SK-N-MC (cell line): ENCODE results near the gene MOSMO.
"Not testable (repeated sequence)": the region's sequence is repeated elsewhere in the genome, so short reads cannot be mapped to it uniquely, and the experiment has no call there.

Experiments
- DNase-seq: peaks from one replicate; pipeline ENCODE4 v3.0.0-alpha.2; 2011; ENCODE audit warnings: low read depth, low spot score
- H3K27ac ChIP-seq: fragments of 200-600 bp; sonication (generic); 2 replicates; pipeline ENCODE4 v1.5.1; 2016; ENCODE audit warnings: mixed run types
- H3K36me3 ChIP-seq: fragments of 200-600 bp; sonication (generic); 2 replicates; pipeline ENCODE4 v1.6.1; 2017; ENCODE audit warnings: antibody characterized with exemption, low read length, mixed read lengths; ENCODE audit not compliant: insufficient read depth
- H3K4me3 ChIP-seq: fragments of 200-600 bp; sonication (generic); 2 replicates; pipeline ENCODE4 v1.5.1; 2016
- H3K9ac ChIP-seq: fragments of 200-600 bp; sonication (generic); 2 replicates; pipeline ENCODE4 v1.8.0; 2017; ENCODE audit warnings: mixed run types, mixed read lengths; ENCODE audit not compliant: insufficient read length
- H3K9me3 ChIP-seq: fragments of 200-600 bp; sonication (generic); 2 replicates; pipeline ENCODE4 v1.6.1; 2017; ENCODE audit warnings: low read depth, mild to moderate bottlenecking, antibody characterized with exemption, low read length, moderate library complexity, mixed read lengths
- EZH2 ChIP-seq: fragments of 200-600 bp; sonication (generic); IDR thresholded peaks from one replicate; pipeline ENCODE4 v1.6.1; 2017; ENCODE audit warnings: antibody characterized with exemption
- FOXP2 ChIP-seq: optimal IDR thresholded peaks from 2 replicates; pipeline ENCODE3; 2011; ENCODE audit warnings: mild to moderate bottlenecking, moderate library complexity; ENCODE audit not compliant: insufficient read depth; ENCODE audit errors: extremely low read length, control extremely low read depth
- POLR2AphosphoS5 ChIP-seq: IDR thresholded peaks from 2 replicates; pipeline ENCODE4 v1.6.1; 2012; ENCODE audit warnings: mild to moderate bottlenecking, low read depth, low read length, borderline replicate concordance

The MOSMO gene

GRCh38 chr16:22109258-22109898, 101.5 kb downstream of the MOSMO start:
- no peak for DNase-seq
- H3K9me3 ChIP-seq, result no peaks in the 10 kb centered on the region
- H3K36me3 ChIP-seq, result no peaks in the 10 kb centered on the region
- no peak overlapping the region for H3K9ac ChIP-seq
- TF ChIP-seq FOXP2 (no peak), EZH2 (no peak), POLR2AphosphoS5 (no peak)
- H3K4me3 ChIP-seq, result no peak overlapping the region
- H3K27ac ChIP-seq, result no peak overlapping the region

GRCh38 chr16:22111629-22112028, 103.7 kb downstream of the MOSMO start:
- not testable (repeated sequence) for H3K36me3 ChIP-seq, H3K9ac ChIP-seq, H3K9me3 ChIP-seq, DNase-seq, H3K27ac ChIP-seq, H3K4me3 ChIP-seq

- no peak for TF ChIP-seq EZH2
- no peak for TF ChIP-seq POLR2AphosphoS5
- TF ChIP-seq FOXP2, result no peak
- no peak for DNase-seq
- H3K36me3 ChIP-seq, result no peaks in the 10 kb centered on the region
- H3K27ac ChIP-seq, result no peak overlapping the region
- H3K9ac ChIP-seq, result no peak overlapping the region
- no peaks in the 10 kb centered on the region for H3K9me3 ChIP-seq
- H3K4me3 ChIP-seq, result no peak overlapping the region
These were observed 108.3 kb downstream of the MOSMO start for GRCh38 chr16:22116095-22116700.

GRCh38 chr16:22117609-22118008, 109.7 kb downstream of the MOSMO start:
- no peak for TF ChIP-seq POLR2AphosphoS5
- no peak for TF ChIP-seq FOXP2
- no peak for DNase-seq
- no peaks in the 10 kb centered on the region for H3K36me3 ChIP-seq
- H3K9me3 ChIP-seq, result no peaks in the 10 kb centered on the region
- H3K4me3 ChIP-seq, result no peak overlapping the region
- no peak overlapping the region for H3K9ac ChIP-seq
- H3K27ac ChIP-seq, result no peak overlapping the region

- no peak for DNase-seq
- H3K4me3 ChIP-seq, result no peak overlapping the region
- no peak for TF ChIP-seq POLR2AphosphoS5
- TF ChIP-seq EZH2, result no peak
- no peak for TF ChIP-seq FOXP2
- no peak overlapping the region for H3K27ac ChIP-seq
- H3K9ac ChIP-seq, result no peak overlapping the region
- H3K9me3 ChIP-seq, result no peaks in the 10 kb centered on the region
- no peaks in the 10 kb centered on the region for H3K36me3 ChIP-seq
These were observed 112.5 kb downstream of the MOSMO start for GRCh38 chr16:22120440-22120839.

- TF ChIP-seq EZH2 (no peak), FOXP2 (no peak), POLR2AphosphoS5 (no peak)
- Histone ChIP-seq H3K27ac (no peak overlapping the region), H3K36me3 (no peaks in the 10 kb centered on the region), H3K4me3 (no peak overlapping the region), H3K9me3 (no peaks in the 10 kb centered on the region), H3K9ac (no peak overlapping the region)
- DNase-seq, result no peak
These were observed 114.3 kb downstream of the MOSMO start for GRCh38 chr16:22122239-22122638.

GRCh38 chr16:22123146-22123545, 115.2 kb downstream of the MOSMO start:
- TF ChIP-seq FOXP2 (no peak), POLR2AphosphoS5 (no peak), EZH2 (no peak)
- H3K27ac ChIP-seq, result no peak overlapping the region
- H3K36me3 ChIP-seq, result no peaks in the 10 kb centered on the region
- H3K4me3 ChIP-seq, result no peak overlapping the region
- H3K9me3 ChIP-seq, result no peaks in the 10 kb centered on the region
- no peak overlapping the region for H3K9ac ChIP-seq
- no peak for DNase-seq

GRCh38 chr16:22123759-22124490, 116.0 kb downstream of the MOSMO start:
- Histone ChIP-seq H3K9me3 (no peaks in the 10 kb centered on the region), H3K9ac (no peak overlapping the region), H3K36me3 (no peaks in the 10 kb centered on the region), H3K27ac (no peak overlapping the region), H3K4me3 (no peak overlapping the region)
- TF ChIP-seq POLR2AphosphoS5 (no peak), EZH2 (no peak), FOXP2 (no peak)
- no peak for DNase-seq

GRCh38 chr16:22124583-22125284, 116.8 kb downstream of the MOSMO start:
- H3K36me3 ChIP-seq, result no peaks in the 10 kb centered on the region
- DNase-seq, result no peak
- TF ChIP-seq EZH2 (no peak), FOXP2 (no peak), POLR2AphosphoS5 (no peak)
- H3K27ac ChIP-seq, result no peak overlapping the region
- no peak overlapping the region for H3K9ac ChIP-seq
- H3K4me3 ChIP-seq, result no peak overlapping the region
- no peaks in the 10 kb centered on the region for H3K9me3 ChIP-seq
